Loucy (cell line): ENCODE data around the gene LRRC71.

Source experiments
- H2AFZ ChIP-seq: fragments of 200-600 bp; sonication (generic); 2 replicates; pipeline ENCODE4 v1.6.0; 2016; ENCODE audit warnings: antibody characterized with exemption, mild to moderate bottlenecking, low read length, moderate library complexity
- H3F3A ChIP-seq: fragments of 200-600 bp; 2 replicates; pipeline ENCODE4 v1.6.0; 2016; ENCODE audit warnings: antibody characterized with exemption, low read depth, mild to moderate bottlenecking
- H3K27me3 ChIP-seq: fragments of 200-600 bp; sonication (generic); 2 replicates; pipeline ENCODE4 v1.6.1; 2014; ENCODE audit warnings: low read length, mild to moderate bottlenecking; ENCODE audit not compliant: insufficient read depth, poor library complexity, severe bottlenecking
- H3K36me3 ChIP-seq: fragments of 200-600 bp; sonication (generic); 2 replicates; pipeline ENCODE4 v1.6.1; 2016; ENCODE audit warnings: low read length; ENCODE audit not compliant: insufficient read depth
- H3K4me1 ChIP-seq: fragments of 200-600 bp; sonication (generic); 2 replicates; pipeline ENCODE4 v1.5.1; 2014; ENCODE audit warnings: low read length, mild to moderate bottlenecking; ENCODE audit not compliant: insufficient read depth, poor library complexity, severe bottlenecking
- H3K4me2 ChIP-seq: fragments of 200-600 bp; sonication (generic); 2 replicates; pipeline ENCODE4 v1.6.0; 2014; ENCODE audit warnings: antibody characterized with exemption, low read length, low read depth, mild to moderate bottlenecking; ENCODE audit not compliant: poor library complexity, severe bottlenecking
- H3K4me3 ChIP-seq: fragments of 200-600 bp; sonication (generic); 2 replicates; pipeline ENCODE4 v1.5.1; 2014; ENCODE audit warnings: low read length, mild to moderate bottlenecking, mixed read lengths; ENCODE audit not compliant: poor library complexity, severe bottlenecking
- H3K79me2 ChIP-seq: fragments of 200-600 bp; sonication (generic); 2 replicates; pipeline ENCODE4 v1.6.1; 2014; ENCODE audit warnings: low read length; ENCODE audit not compliant: insufficient read depth
- H3K9ac ChIP-seq: fragments of 200-600 bp; sonication (generic); 2 replicates; pipeline ENCODE4 v1.6.0; 2014; ENCODE audit warnings: mild to moderate bottlenecking, low read depth, low read length, moderate library complexity; ENCODE audit not compliant: poor library complexity, severe bottlenecking
- H3K9me2 ChIP-seq: fragments of 200-600 bp; sonication (generic); replicated peaks from 2 replicates; pipeline ENCODE4 v1.6.1; 2016; ENCODE audit warnings: low read depth, low read length, mixed read lengths
- H3K9me3 ChIP-seq: fragments of 200-600 bp; sonication (generic); 2 replicates; pipeline ENCODE4 v1.6.1; 2014; ENCODE audit warnings: mild to moderate bottlenecking, antibody characterized with exemption, low read length, low read depth; ENCODE audit not compliant: insufficient read depth
- H4K20me1 ChIP-seq: fragments of 200-600 bp; sonication (generic); 2 replicates; pipeline ENCODE4 v1.6.0; 2014; ENCODE audit warnings: antibody characterized with exemption, low read length, mild to moderate bottlenecking; ENCODE audit not compliant: insufficient read depth, poor library complexity, severe bottlenecking
- CTCF ChIP-seq: fragments of 200-600 bp; sonication (generic); conservative IDR thresholded peaks from 2 replicates; pipeline ENCODE4 v1.5.1; 2014; ENCODE audit warnings: mild to moderate bottlenecking, antibody characterized with exemption, low read length
- EZH2phosphoT487 ChIP-seq: fragments of 200-600 bp; IDR thresholded peaks from 2 replicates; pipeline ENCODE4 v1.6.1; 2018; ENCODE audit warnings: antibody characterized with exemption, mild to moderate bottlenecking, moderate library complexity, borderline replicate concordance

The LRRC71 gene

GRCh38 chr1:156877433-156878170, 42.8 kb upstream of the LRRC71 start:
- Histone ChIP-seq H3K27me3 (no peaks in the 10 kb centered on the region), H3K9me3 (no peaks in the 10 kb centered on the region), H3K9ac (no peak overlapping the region), H3K4me3 (no peak overlapping the region), H2AFZ (no peak overlapping the region), H3K79me2 (no peaks in the 10 kb centered on the region), H4K20me1 (no peaks in the 10 kb centered on the region), H3K9me2 (no peaks in the 10 kb centered on the region), H3F3A (no peaks in the 10 kb centered on the region), H3K4me1 (no peaks in the 10 kb centered on the region), H3K36me3 (no peaks in the 10 kb centered on the region), H3K4me2 (no peak overlapping the region)
- TF ChIP-seq EZH2phosphoT487 (no peak), CTCF (no peak)

GRCh38 chr1:156879876-156880275, 40.6 kb upstream of the LRRC71 start:
- Histone ChIP-seq H3K9me2 (no peaks in the 10 kb centered on the region), H4K20me1 (no peaks in the 10 kb centered on the region), H3K9me3 (no peaks in the 10 kb centered on the region), H3K36me3 (no peaks in the 10 kb centered on the region), H3F3A (no peaks in the 10 kb centered on the region), H3K4me3 (no peak overlapping the region), H3K4me1 (no peaks in the 10 kb centered on the region), H3K9ac (no peak overlapping the region), H2AFZ (no peak overlapping the region), H3K79me2 (no peaks in the 10 kb centered on the region), H3K4me2 (no peak overlapping the region), H3K27me3 (no peaks in the 10 kb centered on the region)
- TF ChIP-seq EZH2phosphoT487 (no peak), CTCF (no peak)

- no peak overlapping the region for H3K4me2 ChIP-seq
- H3K79me2 ChIP-seq = no peaks in the 10 kb centered on the region
- H3K4me3 ChIP-seq = no peak overlapping the region
These were observed 40.0 kb upstream of the LRRC71 start for GRCh38 chr1:156880473-156880872.

More at GRCh38 chr1:156880473-156880872, 40.0 kb upstream of the LRRC71 start:
- TF ChIP-seq EZH2phosphoT487 (no peak), CTCF (no peak)
- H3K4me1 ChIP-seq = no peaks in the 10 kb centered on the region
- H3K27me3 ChIP-seq = no peaks in the 10 kb centered on the region
- H2AFZ ChIP-seq = no peak overlapping the region
- H3K36me3 ChIP-seq = no peaks in the 10 kb centered on the region
- no peaks in the 10 kb centered on the region for H4K20me1 ChIP-seq
- no peaks in the 10 kb centered on the region for H3K9me2 ChIP-seq
- H3F3A ChIP-seq = no peaks in the 10 kb centered on the region
- H3K9ac ChIP-seq = no peak overlapping the region
- H3K9me3 ChIP-seq = no peaks in the 10 kb centered on the region
